ENCODE results near the gene CER1. TPM values are rescaled to one million over a fixed set of nuclear protein-coding genes. Genes with fewer than 3 reads are reported as not detected.

The CER1 gene
- total and polyA plus RNA-seq, 2 of the 4 experiments (the other 2 are of a cell fraction) = not detected

- Histone ChIP-seq H4K5ac (ENCODE audit: low read depth, low read length) (no peak overlapping the region), H2BK15ac (ENCODE audit: low read depth, low read length) (no peak overlapping the region), H3K79me1 (ENCODE audit: low read depth in 1 of 2, low read length in 2 of 2) (peaks cover 0 to 4% of the 10 kb centered on the region in 2 experiments; a peak in 1 of 4 replicates), H2AK9ac (replicated peaks; ENCODE audit: low read depth, low read length, poor library complexity) (no peak overlapping the region), H2AK5ac (ENCODE audit: low read depth, low read length) (no peak overlapping the region), H3K36me3 (ENCODE audit: control insufficient read depth, insufficient read depth, low read length) (peaks cover 3% of the 10 kb centered on the region; the same call in 1 of the 2 replicates), H4K91ac (ENCODE audit: insufficient read depth, low read depth, low read length) (no peak overlapping the region), H3K9me1 (ENCODE audit: insufficient read depth, low read length) (0 out of 2 replicates have a peak, but pooled peaks cover 2% of the 10 kb centered on the region), H2BK120ac (ENCODE audit: low read depth, low read length) (no peak overlapping the region), H3K9me3 (ENCODE audit: control insufficient read depth, insufficient read depth, low read length) (no peaks in the 10 kb centered on the region), H3K27me3 (ENCODE audit: control insufficient read depth, insufficient read depth, low read length) (no peaks in the 10 kb centered on the region), H3K4me1 (ENCODE audit: control insufficient read depth, insufficient read depth, low read length) (no peaks in the 10 kb centered on the region), H4K20me1 (ENCODE audit: insufficient read depth, low read length) (no peaks in the 10 kb centered on the region), H3K4me3 (ENCODE audit: insufficient read depth, low read depth, low read length) (no peak overlapping the region), H3K4me2 (ENCODE audit: low read depth, low read length) (no peak overlapping the region), H3K4ac (ENCODE audit: low read depth, low read length) (no peak overlapping the region), H3K27ac (ENCODE audit: insufficient read depth, low read length) (no peak overlapping the region), H3K23ac (ENCODE audit: low read depth, low read length) (no peak overlapping the region), H3K9ac (ENCODE audit: low read depth, low read length) (no peak overlapping the region), H3K56ac (ENCODE audit: extremely low read depth, insufficient read depth, low read length) (no peak overlapping the region), H3K18ac (ENCODE audit: low read depth, low read length) (no peak overlapping the region), H2AFZ (replicated peaks; ENCODE audit: low read length, poor library complexity) (no peak overlapping the region), H3K14ac (replicated peaks; ENCODE audit: low read depth, low read length) (no peak overlapping the region), H2BK20ac (ENCODE audit: low read depth, low read length) (no peak overlapping the region), H2BK5ac (ENCODE audit: low read depth, low read length, poor library complexity, severe bottlenecking) (no peak overlapping the region), H4K8ac (ENCODE audit: low read depth in 2 of 2, low read length in 2 of 2) (no peak overlapping the region)
- WGBS, 2 experiments (ENCODE audit: extremely low coverage in 2 of 2, insufficient read length in 1 of 2) = no CpG with 5 or more reads among the region's 1 CpG
- ATAC-seq (ENCODE audit: low read depth) (peak; percentile 48), DNase-seq (peak; percentile 55)
- intact Hi-C loops (cut with micrococcal nuclease) (no loop called here), dilution Hi-C loops (cut with HindIII; ENCODE audit: low sequenced_read_pairs, unreplicated experiment) (no loop called here), in situ Hi-C loops (cut with MboI; ENCODE audit: low sequenced_read_pairs) (no loop called here)
- CTCF ChIA-PET = interaction anchor here (0.6 to 1.5 kb wide), 2 partner anchors 9 to 26 kb away, joined by 3 to 6 read pairs; no protein-coding TSS in a partner anchor
- BruUV-seq (replicated peaks) = no TSS peak
- POLR2A ChIA-PET (ENCODE audit: unreplicated experiment) = no interaction called here
- TF ChIP-seq MXI1 (IDR thresholded peaks at IDR 0.05; ENCODE audit: borderline replicate concordance, low read depth, low read length) = no peak
These were observed 51.8 kb downstream of the CER1 start for GRCh38 chr9:14670718-14671117.

Other genes with a start within 250 kb of the CER1 start
- 4.5 and 8.3 TPM in 2 replicates for gene ZDHHC21, start 29.3 kb downstream of the CER1 start, total RNA-seq (2012; rRNA removed)
- gene ZDHHC21, start 29.3 kb downstream of the CER1 start, polyA plus RNA-seq (2012; rRNA removed) = 1.8 and 2.8 TPM in 2 replicates
- under 0.01 TPM in 1 of 2 replicates, not detected in the other for gene FREM1, start 187.7 kb upstream of the CER1 start, total RNA-seq (2012; rRNA removed)
- gene FREM1, start 187.7 kb upstream of the CER1 start, polyA plus RNA-seq (2012; rRNA removed) = not detected in 2 replicates

Data from IMR-90 (cell line).